Heart left ventricle (tissue), 13 donors: ENCODE measurements around the gene RIOX2.

Source experiments
- POLR2A ChIP-seq, 2 donors: fragments of 450-650 bp; IDR thresholded peaks; one replicate each; pipeline ENCODE4 v1.6.1; 2017; ENCODE audit warnings: antibody characterized with exemption in 2 of 2, mild to moderate bottlenecking in 2 of 2, moderate library complexity in 2 of 2
- TF ChIP-seq, protein P1 (sequence below), 12 donors: fragments of 200-600 bp; sonication (generic) in 4 of 12; IDR thresholded peaks; one replicate each; pipeline versions ENCODE4 v1.5.0 to v1.8.0; 2018 to 2022; ENCODE audit warnings: antibody characterized with exemption in 12 of 12, mild to moderate bottlenecking in 5 of 12
- donor health status: ischemic (EF 13 %, LVEDD 7.1; RV severe dilation, severe dysfunction).
- donor health status: DM: no; HTN: yes; CAD: no.
- donor health status: DM: no; HTN: no; CAD: no.
- donor health status: ischemic (EF 25% LVEDD 6.9; RV normal size, moderate dysfunction).
- donor health status: ischemic (EF 25% LVEDD 5.7; RV mildly dilated, moderate dysfunction).
- donor health status: ischemic (EF 35%, LVEDD 5.7; RV mildly dilated, moderate dysfunction).
- donor health status: nonischemic (EF 11% LVEDD 7.7; RV severe dilation, severe dysfunction).
- donor health status: DM: yes; HTN: yes; CAD: no.
- donor health status: PGD.
- donor health status: ischemic (EF 29% LVEDD 5.4; RV normal size, mild dysfunction).
- donor health status: nonischemic (EF 23%, LVEDD 6.1; RV moderate dilation, normal function).

DNA sequence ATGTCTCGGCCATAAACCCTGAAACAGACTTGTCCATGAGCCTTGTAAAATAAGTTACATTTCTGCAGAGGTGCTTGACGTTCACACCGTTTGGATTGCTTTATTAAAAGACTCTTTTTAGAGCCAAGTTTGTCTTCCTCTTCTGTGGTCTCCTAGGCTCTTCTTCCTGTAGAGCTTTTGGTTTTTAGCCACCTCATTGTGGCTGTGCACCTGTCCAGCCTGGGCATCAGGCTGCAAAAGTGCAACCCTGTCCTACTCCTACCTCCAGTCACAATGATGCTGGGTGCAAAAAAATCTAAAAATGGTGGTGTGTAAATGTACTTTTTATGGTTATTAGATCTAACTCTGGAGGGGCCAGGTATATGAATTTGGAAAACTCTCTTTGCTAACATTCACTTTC, 2.8 kb upstream of the RIOX2 start:
- TF ChIP-seq, protein P1, sequence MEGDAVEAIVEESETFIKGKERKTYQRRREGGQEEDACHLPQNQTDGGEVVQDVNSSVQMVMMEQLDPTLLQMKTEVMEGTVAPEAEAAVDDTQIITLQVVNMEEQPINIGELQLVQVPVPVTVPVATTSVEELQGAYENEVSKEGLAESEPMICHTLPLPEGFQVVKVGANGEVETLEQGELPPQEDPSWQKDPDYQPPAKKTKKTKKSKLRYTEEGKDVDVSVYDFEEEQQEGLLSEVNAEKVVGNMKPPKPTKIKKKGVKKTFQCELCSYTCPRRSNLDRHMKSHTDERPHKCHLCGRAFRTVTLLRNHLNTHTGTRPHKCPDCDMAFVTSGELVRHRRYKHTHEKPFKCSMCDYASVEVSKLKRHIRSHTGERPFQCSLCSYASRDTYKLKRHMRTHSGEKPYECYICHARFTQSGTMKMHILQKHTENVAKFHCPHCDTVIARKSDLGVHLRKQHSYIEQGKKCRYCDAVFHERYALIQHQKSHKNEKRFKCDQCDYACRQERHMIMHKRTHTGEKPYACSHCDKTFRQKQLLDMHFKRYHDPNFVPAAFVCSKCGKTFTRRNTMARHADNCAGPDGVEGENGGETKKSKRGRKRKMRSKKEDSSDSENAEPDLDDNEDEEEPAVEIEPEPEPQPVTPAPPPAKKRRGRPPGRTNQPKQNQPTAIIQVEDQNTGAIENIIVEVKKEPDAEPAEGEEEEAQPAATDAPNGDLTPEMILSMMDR (IDR thresholded peaks at IDR 0.05), result no peak
- TF ChIP-seq POLR2A (IDR thresholded peaks at IDR 0.05), result no peak
